ENCODE results near the gene CEP120.
"Not testable (repeated sequence)": the region's sequence is repeated elsewhere in the genome, so short reads cannot be mapped to it uniquely, and the experiment has no call there.

The CEP120 gene

GRCh38 chr5:123423278-123424149 is at the start of gene CEP120:
Gene CEP120, minus strand, starts transcription at chr5:123423403. Its CDS starts 405 bp downstream, at chr5:123422998.
- DNase-seq: peak; percentile 97 to 99

DNA sequence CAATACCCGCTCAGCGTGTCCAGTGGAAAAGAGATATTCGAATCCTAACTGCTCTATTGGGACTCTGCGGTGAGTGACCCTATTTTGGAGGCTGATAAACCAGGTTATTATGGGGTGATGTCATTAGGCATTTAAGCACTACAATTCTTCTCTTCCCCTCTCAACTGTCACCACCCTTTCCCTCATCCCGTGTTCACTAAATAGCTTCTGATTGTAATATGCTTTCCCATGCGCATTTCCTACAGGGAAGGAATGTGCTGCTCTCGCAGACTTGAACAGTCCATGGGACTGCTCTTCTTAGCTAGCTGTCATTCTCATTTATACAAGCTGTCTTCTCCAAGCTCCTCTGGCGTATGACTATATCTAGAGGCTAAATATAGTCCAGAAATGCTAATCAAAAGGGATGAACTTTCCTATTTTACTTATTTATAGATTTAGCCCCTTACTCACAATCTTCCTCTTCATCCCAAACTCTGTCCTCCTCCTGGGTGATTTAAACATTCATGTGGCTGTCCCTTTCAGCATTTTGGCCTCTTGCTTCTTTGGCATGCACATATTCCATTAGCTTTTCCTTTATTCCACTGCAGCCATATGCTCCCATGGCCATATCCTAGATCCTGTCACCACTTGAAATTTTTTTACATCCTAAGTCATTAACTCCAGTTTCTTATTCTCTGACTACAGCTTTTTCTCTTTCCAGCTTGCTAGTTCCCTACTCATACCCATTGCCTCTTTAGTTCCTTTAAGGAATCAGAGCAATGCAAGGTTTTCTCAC is 49.1 kb upstream of the CEP120 start:
- DNase-seq: no peak

- DNase-seq: no peak
Observed at GRCh38 chr5:123471385-123471784, 48.2 kb upstream of the CEP120 start.

DNA sequence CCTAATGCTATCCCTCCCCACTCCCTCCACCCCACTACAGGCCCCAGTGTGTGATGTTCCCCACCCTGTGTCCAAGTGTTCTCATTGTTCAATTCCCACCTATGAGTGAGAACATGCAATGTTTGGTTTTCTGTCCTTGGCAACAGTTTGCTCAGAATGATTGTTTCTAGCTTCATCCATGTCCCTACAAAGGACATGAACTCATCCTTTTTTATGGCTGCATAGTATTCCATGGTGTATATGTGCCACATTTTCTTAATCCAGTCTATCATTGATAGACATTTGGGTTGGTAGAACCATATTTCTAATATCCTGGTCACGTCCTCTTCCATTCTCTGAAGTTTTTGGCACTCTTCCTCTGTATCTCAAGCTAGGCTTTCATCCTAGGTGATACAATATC is 43.6 kb upstream of the CEP120 start:
- not testable (repeated sequence) for DNase-seq

- DNase-seq: no peak
Observed at GRCh38 chr5:123460296-123460729, 37.1 kb upstream of the CEP120 start.

DNA sequence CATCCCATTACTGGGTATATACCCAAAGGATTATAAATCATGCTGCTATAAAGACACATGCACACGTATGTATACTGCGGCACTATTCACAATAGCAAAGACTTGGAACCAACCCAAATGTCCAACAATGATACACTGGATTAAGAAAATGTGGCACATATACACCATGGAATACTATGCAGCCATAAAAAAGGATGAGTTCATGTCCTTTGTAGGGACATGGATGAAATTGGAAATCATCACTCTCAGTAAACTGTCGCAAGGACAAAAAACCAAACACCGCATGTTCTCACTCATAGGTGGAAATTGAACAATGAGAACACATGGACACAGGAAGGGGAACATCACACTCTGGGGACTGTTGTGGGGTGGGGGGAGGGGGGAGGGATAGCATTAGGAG is 35.8 kb upstream of the CEP120 start:
- DNase-seq: not testable (repeated sequence)

- DNase-seq: no peak
Observed at GRCh38 chr5:123456242-123456641, 33.0 kb upstream of the CEP120 start.

GRCh38 chr5:123455640-123456039 is 32.4 kb upstream of the CEP120 start:
- DNase-seq: no peak

DNA sequence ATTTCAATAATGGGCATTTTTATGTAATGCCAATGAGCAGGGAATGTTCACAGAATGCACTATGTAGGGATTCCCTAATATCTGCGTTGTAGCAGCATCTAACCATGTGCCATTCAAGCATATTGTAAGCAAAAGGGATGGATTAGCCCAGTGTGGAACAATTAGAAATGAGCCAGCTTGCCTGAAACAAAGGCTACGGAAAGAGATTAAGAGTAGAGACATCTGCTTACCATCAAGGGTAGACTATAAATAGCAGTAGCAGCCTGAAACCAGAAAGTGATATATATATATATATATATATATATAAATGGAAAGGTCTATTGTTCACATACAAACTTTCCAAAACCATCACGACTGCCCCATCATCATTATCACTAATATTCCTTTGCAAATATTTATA is 31.9 kb upstream of the CEP120 start:
- DNase-seq: no peak

- no peak for DNase-seq
Observed at GRCh38 chr5:123454259-123454911, 31.2 kb upstream of the CEP120 start.

DNA sequence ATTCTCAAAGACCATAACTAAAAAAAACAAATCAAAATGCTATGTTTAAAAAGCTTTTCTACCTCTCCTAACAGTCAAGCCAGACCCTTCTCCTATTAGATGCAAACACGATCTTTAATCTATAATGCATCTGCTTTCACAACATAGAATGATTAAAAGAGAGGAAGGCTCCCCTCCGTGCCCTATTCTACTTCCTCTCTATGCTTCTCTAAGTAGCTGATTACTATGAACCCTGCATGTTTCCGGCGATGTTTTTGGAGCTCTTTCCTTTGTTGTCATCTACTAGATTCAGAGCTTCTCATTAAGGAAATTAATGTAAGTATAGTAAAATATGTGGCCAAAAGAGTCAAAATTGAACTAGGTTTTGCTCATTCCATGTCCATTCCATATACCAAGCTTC is 29.2 kb upstream of the CEP120 start:
- no peak for DNase-seq

DNA sequence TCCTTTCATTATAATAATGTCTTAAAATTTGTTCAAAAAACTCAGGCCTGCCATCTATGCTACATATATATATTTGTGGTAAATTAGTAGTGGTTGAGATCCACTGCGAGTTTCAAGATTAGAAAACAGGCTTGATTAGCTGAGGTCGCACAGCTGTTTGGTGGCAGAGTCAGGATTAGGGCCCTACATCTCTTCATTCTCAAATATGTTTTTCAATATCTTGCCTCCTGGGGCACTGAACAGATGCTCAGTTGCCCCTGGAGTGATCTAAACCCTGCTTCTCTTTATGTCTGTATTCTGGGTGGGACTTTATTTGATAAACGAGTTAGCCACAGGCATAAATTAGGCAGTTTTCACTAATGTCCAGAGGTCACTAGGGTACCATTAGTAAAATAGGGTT is 27.8 kb upstream of the CEP120 start:
- no peak for DNase-seq

- peak; percentile 67 to 84 for DNase-seq
Observed at GRCh38 chr5:123450640-123451039, 27.4 kb upstream of the CEP120 start.

DNA sequence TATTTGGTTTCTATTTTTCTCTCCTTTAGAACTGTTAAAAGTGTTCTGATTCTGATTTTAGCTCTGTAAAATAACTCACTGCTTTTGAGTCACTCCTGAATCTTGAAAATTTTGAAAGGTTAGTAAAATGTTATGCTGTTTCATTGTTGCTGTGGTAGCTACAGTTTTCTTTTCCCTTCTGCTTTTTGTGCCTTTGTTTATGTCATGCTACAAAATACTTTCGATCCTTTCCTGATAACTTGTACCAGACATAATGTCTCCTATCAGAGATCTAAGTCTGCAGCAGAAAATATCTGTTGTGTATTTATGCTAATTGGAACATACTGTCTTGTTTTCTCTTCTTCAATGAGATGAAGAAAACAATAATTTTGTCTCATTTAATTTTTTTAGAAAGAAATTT is 26.9 kb upstream of the CEP120 start:
- no peak for DNase-seq

- no peak for DNase-seq
Observed at GRCh38 chr5:123449424-123449974, 26.3 kb upstream of the CEP120 start.

DNA sequence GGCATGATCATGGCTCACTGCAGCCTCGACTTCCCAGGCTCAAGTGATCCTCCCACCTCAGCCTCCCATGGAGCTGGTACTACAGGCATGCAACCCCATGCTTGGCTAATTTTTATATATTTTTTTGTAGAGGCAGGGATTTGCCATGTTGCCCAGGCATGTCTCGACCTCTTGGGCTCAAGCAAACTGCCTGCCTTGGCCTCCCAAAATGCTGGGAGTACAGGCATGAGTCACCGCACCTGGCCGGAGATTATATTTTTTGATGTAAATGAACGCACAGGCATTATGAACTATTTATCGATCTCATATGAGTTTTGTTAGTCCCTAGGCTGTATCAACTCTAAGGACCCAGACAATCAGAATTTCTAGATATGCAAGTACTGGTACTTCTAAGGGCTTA is 25.5 kb upstream of the CEP120 start:
- no peak for DNase-seq

GRCh38 chr5:123448017-123448617 is 24.9 kb upstream of the CEP120 start:
- DNase-seq: no peak

DNA sequence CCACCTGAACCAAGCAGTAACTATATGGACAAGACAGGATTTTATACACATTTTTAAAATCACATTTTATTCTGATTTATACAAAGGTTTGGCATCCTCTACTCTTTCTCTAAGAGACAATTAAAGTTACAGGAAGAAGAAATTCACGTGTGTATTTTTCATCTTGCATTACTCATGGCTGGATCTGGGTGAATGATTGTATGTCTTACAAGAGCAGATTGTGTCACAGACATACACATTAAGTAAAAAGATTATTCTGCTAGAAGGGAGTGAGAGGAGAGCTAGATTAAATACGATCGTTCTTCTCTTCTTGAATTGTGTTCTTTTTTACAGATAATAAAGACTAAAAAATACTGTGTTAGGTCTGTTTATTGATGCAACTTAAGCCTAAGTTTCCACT is 20.8 kb upstream of the CEP120 start:
- DNase-seq: no peak

DNA sequence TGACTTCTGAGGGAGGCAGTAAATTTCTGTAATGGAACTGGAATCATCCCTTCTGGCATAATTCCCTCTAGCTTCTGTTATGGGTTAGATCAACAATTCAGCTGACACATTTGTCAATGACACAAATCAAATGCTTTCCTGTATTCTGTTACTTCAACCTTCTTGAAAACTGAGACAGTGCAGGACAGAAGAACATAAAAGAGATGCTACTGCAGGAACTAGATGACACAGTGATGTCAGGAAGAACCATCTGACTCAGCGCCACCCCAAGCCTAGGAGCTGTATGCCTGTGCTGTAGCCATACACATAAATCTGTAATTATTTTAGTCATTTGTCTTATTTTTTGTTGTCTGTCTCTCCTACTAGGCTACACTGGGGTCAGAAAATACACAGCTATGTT is 18.2 kb upstream of the CEP120 start:
- DNase-seq: no peak

- DNase-seq: no peak
Observed at GRCh38 chr5:123440456-123441181, 17.4 kb upstream of the CEP120 start.

GRCh38 chr5:123439709-123440108 is 16.5 kb upstream of the CEP120 start:
- DNase-seq: peak in 1 of 2 experiments; percentile 37

DNA sequence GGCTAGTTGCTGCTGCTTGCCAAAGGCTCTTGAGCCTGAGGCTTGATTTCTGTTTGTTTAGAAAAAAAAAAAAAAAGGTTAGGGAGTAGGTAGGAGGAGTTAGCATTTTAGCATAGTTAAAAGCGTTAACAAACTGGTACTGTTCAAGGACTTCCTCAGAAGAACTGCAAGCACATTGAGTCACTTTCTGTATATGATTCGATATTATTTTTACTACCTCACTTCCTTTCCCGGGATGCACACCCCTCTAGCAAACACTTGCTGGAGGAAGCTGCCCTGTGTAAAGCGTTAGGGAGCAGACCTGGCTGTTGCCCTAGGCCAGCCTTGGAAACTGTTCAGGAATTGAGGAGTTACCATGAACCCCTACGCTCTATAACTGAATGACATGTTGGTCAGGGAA is 15.7 kb upstream of the CEP120 start:
- no peak for DNase-seq

Data from NCI-H2081 (cell line).